HG02642 (cell line): Measurements from ENCODE around the gene SLC5A1.
"Not testable (repeated sequence)": the region's sequence is repeated elsewhere in the genome, so short reads cannot be mapped to it uniquely, and the experiment has no call there.

Source experiments
- ATAC-seq: cut with Tn5 transposase; IDR thresholded peaks from one replicate; pipeline ENCODE4 v1.9.1; 2021; ENCODE audit warnings: mild to moderate bottlenecking; ENCODE audit not compliant: unreplicated experiment, poor library complexity

Gene SLC5A1

GRCh38 chr22:32140688-32141087, 97.6 kb downstream of the SLC5A1 start:
- not testable (repeated sequence) for ATAC-seq

- ATAC-seq, result no peak
These were observed 99.5 kb downstream of the SLC5A1 start for GRCh38 chr22:32142600-32142999.

GRCh38 chr22:32144496-32145274, 101.6 kb downstream of the SLC5A1 start:
- ATAC-seq, result no peak

GRCh38 chr22:32147128-32147527, 104.1 kb downstream of the SLC5A1 start:
- not testable (repeated sequence) for ATAC-seq

- ATAC-seq, result not testable (repeated sequence)
These were observed 105.3 kb downstream of the SLC5A1 start for GRCh38 chr22:32148372-32148771.

- not testable (repeated sequence) for ATAC-seq
These were observed 107.6 kb downstream of the SLC5A1 start for GRCh38 chr22:32150647-32151046.

GRCh38 chr22:32151641-32152040, 108.6 kb downstream of the SLC5A1 start:
- not testable (repeated sequence) for ATAC-seq

GRCh38 chr22:32154727-32155126, 111.7 kb downstream of the SLC5A1 start:
- ATAC-seq, result not testable (repeated sequence)

- not testable (repeated sequence) for ATAC-seq
These were observed 114.6 kb downstream of the SLC5A1 start for GRCh38 chr22:32157632-32158031.

GRCh38 chr22:32158712-32159533, 115.9 kb downstream of the SLC5A1 start, which contains the start of gene C22orf42:
C22orf42 (minus strand) TSS chr22:32159303; CDS start chr22:32159215, 88 bp downstream.
- ATAC-seq, result no peak

GRCh38 chr22:32160411-32160810, 117.3 kb downstream of the SLC5A1 start:
- not testable (repeated sequence) for ATAC-seq
